Esophagus mucosa (tissue), 1 donor: ENCODE measurements around the gene DPYSL4. TPM values are rescaled to one million over a fixed set of nuclear protein-coding genes. Genes with fewer than 3 reads are reported as not detected.
"Not testable (repeated sequence)": the region's sequence is repeated elsewhere in the genome, so short reads cannot be mapped to it uniquely, and the experiment has no call there.

Experiments used
- ATAC-seq: fragments of 200-7000 bp; cut with Tn5 transposase; one replicate; pipeline ENCODE4 v1.9.1; 2020
- total RNA-seq: library from RNA; stranded (reverse); gene quantifications from one replicate; pipeline ENCODE4 v1.2.4, GENCODE V29; 2023
- donor health status: DM: yes; HTN: yes; CAD: no.

DPYSL4 gene
- total RNA-seq, 1 donor from 2014 or later = 1.6 TPM

DNA sequence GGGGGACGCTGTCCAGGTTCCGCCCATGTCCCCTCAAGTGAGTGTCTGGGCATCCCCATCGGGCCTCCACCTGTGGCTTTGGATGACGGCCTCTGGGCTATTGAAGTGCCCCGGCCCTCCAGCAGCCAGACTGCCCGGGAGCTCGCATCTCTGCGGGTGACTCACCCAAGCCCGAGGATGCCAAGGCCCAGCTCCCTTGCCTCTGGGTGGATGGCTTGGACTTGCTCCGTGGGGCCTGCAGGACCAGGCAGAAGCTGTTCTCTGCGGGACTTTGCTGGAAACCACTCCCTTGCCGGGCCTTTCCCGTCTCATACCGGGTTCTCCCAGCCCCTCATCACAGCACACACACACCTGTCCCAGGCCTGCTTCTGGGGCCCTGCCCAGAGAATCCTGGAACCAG, 22.4 kb downstream of the DPYSL4 start:
- ATAC-seq = peak; percentile 43

DNA sequence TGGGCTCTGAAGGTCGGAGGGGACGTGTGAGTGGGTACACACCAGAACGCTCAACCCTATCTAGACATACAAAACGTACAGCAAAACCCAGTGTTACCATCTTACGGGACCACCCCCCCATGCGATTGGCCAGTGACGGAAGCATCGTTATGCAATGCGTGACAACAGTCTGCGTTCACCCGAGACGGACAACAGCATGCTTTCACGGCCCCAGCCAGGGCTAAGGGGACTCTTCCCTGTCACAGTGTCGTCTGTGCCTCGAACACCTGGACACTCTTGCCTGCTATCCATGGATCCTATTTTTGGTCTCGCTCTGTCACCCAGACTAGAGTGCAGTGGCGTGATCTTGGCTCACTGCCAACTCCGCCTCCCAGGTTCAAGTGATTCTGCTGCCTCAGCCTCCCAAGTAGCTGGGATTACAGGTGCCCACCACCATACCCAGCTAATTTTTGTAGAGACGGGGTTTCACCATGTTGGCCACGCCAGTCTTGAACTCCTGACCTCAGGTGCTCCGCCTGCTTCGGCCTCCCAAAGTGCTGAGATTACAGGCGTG, 23.3 kb downstream of the DPYSL4 start:
- no peak for ATAC-seq

DNA sequence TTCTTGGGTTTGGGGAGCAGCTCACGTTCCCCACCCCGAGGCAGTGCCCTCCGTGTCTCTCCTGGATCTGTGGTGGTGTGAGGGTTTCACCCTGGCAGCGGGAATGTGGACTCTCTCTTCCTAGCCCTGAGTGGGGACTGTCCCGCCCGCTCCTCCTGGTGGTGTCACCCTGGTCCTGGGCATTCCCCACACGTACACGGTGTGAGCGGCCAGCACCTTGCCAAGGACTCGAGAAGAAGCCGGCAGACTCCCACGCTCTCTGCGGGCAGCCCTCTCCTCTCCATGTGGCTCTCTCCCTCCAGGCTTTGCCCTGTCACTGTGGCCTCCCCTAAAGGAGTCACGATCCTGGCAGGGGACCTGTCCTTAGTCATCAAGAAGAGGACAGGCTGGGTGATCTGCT, 24.0 kb downstream of the DPYSL4 start:
- no peak for ATAC-seq

DNA sequence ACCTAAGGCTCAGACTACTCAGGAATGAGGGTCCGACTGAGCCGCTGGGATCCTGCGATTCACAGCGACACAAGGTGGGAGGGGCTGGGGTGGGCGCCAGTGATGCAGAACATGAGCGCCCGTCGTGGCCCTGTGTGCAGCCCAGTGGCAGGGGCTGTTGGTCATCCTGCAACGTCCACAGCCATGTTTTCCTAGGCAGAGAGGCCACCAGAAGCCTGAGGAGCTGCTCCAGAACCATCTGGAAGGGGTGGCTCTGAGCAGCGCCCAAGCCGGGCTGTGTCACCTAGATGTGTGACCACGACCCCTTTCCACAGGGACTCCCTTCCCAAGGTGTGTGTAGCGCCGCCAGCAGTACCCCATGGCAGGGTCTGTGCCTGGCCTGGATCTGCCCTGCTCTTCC, 24.5 kb downstream of the DPYSL4 start:
- no peak for ATAC-seq

DNA sequence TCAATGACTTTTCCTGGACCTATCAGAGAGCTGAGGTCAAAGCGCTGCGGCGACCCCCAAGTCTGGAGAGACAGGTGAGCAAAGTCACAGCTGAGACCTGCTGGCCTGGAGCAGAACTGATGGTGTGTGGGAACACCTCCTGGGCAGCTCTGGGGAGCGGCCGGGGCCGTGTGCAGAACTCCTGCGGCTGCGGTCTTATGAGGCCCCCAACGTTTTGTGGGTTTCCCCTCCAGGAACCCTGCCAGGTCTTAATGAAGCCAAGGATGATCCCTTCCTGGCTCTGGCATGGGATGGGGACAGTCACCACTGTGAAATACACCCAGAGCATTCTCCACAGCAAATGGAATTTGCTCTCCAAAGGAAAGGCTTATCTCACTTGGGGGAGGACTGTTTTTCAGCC, 26.1 kb downstream of the DPYSL4 start:
- ATAC-seq = no peak

DNA sequence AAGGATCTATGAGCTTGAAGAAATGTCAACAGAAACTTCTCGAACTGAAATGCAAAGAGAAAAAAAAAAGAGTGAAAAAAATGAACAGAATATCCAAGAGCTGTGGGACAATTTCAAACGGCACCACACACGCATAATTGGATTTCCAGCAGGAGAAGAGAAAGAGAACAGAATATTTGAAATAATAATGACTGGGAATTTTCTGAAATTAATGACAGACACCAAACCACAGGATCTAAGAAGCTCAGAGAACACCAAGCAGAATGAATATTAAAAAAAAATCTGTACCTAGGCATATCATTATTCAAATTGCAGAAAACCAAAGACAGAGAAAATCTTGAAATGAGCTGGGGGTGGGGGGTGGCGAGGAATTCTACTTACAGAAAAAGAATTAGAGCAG, 27.2 kb downstream of the DPYSL4 start:
- no peak for ATAC-seq

DNA sequence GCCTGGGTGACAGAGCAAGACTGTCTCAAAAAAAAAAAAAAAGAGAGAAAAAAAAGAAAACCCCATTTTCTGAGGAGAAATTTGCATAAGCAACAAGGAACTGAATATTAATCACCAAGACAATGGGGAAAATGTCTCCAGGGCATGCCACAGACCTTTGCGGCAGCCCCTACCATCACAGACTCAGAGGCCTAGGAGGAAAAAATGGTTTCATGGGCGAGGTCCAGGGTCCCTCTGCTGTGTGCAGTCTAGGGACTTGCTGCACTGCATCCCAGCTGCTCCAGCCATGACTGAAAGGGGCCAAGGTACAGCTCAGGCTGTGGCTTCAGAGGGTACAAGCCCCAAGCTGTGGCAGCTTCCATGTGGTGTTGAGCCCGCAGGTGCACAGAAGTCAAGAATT, 29.7 kb downstream of the DPYSL4 start:
- not testable (repeated sequence) for ATAC-seq

DNA sequence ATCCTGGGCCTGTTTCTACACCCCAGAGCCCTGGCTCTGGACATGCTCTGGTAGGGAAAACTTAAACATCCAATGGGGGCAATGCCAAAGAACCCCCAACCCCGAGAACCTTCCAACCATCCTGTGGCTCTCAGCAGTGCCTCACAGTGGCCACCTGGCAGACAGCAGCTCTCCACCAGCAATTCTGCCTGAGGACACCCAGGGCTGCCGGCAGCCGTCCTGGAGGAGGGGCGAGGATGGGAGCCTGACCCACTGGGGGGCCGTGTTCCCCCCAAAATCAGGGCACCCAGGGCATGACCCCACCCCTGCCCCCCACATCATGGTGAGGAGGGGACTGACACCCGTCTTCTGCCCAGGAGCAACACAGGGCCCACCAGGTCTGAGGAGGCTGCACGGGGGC, 32.7 kb downstream of the DPYSL4 start:
- ATAC-seq = no peak

DNA sequence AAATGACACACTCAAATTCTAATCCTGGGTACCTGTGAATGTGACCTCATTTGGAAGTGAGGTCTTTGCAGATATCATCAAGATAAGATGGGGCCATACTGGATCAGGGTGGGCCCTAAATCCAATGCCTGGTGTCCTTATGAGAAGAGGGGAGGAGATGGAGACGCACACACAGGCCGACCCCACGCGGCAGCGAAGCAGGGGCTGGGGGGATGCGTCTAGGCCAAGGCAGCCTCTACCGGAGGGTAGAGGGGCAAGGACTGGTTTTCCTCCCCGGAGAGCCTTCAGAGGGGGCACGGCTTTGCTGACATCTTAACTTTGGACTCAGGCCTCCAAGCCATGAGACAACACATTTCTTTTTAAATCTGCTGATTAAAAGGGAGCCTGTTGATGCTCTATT, 33.3 kb downstream of the DPYSL4 start:
- ATAC-seq = no peak

DNA sequence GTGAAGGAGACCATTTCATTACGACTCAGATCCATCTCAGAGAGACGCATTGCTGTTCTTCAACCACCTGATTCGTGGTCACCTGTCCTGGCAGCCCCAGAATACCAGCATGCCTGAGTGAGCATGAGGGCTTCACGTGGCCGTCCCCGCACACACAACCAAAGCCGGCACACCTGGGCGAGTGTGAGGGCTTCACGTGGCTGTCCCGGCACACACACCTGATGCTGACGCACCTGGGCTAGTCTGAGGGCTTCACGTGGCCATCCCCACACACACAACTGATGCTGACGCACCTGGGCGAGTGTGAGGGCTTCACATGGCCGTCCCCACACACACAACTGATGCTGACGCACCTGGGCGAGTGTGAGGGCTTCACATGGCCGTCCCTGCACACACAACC, 34.2 kb downstream of the DPYSL4 start:
- ATAC-seq = not testable (repeated sequence)

DNA sequence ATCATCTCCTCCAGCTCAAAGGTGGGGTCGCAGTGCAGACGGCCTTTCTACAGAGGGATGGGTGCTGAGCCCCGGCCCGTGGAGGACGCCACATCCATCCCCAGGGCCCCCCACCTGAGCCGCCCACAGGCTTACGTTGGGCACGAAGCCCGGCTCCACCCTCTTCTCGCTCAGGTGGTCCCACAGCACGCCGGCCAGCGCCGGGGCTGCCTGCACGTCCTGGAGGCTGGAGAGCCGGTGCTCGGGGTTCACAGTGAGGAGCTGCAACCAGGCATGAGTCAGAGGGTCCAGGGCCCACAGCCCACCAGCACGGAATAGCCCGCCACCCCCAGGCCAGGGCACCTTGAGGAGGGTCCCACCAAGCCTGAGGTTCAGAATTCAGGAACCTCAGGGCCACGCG, 36.0 kb downstream of the DPYSL4 start:
- peak; percentile 6 for ATAC-seq

DNA sequence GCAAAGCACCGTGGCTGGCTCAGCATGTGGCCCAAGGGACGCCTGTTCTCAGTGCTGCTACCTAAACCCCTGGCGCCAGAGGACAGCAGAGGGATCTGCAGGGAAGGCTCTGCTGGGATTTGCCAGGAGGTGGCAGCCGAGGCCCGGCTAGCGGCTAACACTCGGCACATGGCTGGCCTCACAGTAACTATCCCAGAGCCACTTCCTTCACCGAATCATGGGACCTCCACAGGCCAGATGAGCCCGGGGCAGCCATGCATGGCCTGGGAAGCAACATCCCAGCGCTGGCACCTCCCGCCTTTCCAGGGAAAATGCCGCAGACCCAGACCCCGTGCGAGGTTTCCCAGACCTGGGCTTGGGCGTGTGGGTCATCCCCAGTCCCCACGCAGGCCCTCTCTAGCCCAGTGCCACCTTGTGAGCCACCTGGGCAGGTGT, 36.4 kb downstream of the DPYSL4 start:
- ATAC-seq = peak; percentile 90

DNA sequence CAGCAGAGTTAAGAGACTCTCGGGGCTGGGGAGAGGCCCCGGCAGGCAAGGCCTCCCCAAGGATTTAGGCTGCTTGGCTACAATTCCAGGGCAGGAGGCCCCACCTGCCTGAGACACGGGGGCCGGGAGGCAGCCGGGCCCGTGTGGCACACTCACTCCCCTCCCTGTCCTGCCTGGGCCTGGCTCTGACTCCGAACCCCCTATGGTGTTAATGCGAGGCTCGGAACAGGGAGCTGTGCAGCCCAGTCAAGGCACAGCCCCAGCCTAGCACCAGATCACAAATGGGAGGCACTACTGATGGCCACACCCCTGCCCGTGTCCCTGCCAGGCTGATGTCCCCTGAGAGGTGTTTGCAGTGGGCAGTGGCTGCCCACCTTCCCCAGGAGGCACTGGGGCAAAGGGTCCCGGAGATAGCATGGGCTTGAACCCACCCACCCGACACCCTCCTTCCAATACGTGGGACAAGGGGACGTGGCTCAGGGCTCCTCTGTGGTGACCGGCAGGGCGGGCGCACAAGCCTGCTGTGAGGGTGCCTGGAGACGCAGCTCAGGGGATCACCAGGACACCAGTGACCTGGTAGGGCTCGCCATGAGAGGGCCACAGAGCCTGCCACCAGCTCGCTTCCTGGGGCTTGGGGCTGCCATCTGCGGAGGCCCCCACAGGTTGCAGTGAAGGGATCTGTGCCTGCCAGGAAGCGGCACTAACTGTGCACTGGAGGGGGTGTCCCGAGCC, 37.0 kb downstream of the DPYSL4 start:
- ATAC-seq = no peak

DNA sequence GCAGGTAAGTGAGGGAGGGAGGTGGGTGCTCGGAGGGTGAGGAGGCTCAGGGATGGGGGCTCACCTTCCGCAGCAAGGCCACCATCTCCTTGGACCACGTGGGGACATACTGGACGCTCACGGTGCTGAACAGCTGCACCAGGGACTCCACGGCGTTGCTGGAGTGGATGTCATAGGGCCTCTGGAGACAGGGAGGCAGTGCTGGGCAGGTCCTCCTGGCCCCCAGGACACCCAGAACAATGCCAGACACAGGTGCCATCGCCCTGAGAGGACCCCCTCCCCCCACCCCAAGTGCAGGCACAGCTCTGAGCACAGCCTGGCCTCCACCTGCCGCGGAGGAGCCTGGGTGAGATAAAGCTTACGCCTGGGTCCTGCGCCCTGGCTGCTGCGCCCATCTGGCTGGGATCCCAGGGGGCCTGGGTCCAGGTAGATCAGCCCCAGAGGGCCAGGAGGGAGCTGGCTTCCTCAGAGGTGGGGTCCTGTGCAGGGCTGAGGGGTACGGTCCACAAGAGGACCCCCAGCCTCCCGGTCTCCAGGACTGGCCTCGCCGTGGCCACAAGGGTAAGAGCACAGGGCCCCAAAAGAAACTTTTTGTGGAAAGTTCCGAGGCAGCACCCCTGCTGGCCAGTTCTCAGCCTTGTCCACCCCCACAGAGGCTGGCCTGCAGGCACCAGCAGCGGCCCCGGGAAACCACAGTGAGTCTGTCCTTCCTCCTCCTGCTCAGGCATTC, 37.8 kb downstream of the DPYSL4 start:
- no peak for ATAC-seq

DNA sequence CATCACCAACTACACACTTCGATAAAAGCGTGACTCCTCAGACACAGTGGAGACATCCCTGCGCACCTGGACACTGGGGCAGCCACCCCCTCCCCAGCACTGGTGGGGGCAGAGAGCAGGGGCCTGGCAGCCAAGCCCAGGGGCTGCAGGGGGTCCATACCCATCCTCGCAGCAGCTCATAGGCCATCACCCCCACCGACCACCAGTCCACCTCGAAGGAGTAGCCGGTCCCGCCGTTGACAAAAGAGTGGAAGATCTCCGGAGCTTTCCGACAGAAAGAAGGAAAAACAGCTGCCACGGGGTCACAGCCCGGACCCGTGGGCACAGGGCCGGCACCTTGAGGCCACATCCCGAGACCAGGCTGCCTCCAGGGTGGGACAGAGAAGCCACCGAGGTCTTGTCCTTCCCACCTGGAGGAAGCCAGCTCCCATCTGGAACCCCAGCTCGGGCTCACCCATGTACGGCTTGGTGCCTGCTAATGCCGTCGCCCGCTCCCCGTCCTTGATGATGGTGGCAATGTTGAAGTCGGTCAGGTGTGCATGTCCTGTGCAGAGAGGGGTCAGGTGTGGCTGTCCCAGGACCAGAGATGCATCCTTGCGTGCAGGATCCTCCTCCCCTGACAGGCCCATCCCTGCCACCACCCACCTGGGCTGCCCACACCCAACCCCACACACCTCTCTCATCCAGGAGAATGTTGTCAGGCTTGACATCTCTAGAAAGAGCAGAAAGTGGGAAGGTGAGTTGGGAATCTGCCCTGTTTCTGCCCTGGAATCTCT, 38.5 kb downstream of the DPYSL4 start:
- ATAC-seq = no peak

DNA sequence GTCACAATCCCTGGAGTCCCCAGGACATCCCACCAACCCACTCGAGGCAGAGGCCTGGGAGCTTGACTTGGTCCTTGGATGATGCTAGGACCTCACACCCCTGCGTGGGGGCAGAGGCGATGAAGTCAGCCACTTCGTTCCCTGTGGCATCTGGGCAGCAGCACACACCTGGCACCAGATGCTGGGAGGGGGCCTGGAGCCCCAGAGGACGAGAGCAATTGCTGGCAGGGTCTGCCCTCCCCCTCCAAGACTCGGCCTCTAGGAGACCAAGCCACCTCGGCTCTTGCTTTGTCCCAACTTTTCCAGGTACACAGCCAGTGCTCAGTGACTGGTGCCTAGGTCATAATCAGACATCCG, 39.1 kb downstream of the DPYSL4 start:
- ATAC-seq = no peak

DNA sequence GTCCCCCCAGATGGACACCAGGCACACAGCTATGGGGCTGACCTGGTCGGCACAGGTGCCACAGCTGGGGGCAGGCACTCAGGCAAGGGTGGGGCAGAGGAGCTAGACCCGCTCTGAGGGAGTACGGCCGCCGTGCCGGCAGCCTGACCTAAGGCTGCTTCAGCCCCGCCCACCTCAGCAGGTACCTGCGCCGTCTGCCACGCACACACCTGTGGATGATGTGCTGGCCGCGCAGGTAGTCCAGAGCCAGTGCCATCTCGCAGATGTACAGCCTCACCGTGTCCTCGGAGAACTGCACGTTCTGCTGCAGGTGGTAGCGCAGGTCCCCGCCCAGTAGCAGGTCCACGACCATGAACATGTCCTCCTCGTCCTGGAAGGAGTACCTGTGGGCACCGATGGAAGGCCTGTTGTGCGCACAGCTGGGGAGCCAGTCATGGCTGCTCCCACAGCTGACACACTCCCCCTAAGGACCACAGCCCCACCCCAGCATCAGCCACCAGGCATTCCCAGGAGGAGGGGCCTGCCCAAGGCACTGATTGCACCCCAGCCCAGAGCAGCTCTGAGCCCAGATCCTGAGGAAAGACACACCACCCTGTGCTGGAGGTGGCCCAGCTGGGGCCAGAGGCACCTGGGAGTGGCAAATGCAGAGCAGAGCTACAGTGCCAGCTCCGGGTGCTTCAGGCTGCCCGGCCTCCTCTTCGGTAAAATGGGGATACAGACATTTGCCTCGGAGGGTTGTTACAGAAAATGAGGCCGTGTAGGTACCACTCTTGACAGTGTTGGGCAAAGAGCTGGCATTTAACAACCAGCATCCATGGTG, 40.0 kb downstream of the DPYSL4 start:
- ATAC-seq = no peak

DNA sequence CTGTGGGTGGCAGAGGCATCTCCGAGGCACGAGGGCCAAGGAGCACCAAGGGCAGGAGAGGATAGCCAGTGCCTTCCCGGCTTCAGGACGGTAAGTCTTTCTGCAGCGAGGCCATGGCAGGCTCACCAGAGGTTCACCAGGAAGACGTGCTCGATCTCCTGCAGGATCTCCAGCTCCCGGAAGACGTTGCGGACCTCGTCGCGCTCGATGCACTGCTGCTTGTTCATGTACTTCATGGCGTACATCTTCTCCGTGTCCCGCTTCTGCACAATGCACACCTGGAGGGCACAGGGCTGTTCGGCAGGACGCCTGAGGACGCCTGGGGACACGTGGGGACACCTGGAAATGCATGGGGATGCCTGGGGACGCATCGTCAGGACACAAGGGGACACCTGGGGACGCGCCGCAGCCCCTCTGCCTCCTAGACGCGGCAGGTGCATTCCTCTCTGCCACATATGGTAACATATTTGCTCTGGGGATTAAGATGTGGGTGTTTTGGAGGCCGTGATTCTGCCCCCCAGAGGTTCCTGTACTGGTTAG, 41.2 kb downstream of the DPYSL4 start:
- ATAC-seq = no peak

DNA sequence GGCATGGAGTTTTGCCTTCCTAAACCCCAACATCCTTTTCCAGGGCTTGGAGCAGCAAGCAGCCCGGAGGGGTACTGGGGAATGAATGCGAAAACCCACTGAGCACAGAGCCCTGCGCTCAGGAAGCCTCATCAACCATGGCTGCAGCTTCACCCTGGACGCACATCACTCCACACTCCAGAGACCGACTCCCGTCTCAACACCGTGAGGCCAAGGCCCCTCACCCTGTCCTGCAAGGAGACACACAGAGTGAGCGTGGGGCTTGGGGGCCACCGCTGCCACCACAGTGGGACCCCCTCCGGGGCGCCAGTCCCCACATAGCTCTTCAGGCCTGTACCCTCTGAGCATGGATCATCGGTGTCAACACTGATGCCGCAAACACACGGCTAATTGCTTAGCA, 41.9 kb downstream of the DPYSL4 start:
- ATAC-seq = no peak

DNA sequence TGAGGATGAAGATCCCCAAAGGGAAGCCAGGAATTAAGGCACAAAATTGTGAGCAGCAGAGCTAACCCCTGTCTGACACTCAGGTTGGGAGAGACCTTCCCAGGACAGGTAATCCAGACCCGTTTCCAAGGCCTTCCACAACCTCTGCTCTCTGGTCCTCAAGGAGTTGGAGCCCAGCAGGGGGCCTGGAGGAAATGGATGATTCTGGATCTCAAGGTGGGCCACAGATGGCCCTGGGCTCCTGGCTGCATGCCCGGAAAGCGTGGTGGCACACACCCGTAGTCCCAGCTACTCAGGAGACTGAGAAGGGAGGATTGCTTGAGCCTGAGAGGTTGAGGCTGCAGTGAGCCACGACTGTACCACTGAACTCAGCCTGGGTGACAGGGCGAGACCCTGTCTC, 42.3 kb downstream of the DPYSL4 start:
- no peak for ATAC-seq

DNA sequence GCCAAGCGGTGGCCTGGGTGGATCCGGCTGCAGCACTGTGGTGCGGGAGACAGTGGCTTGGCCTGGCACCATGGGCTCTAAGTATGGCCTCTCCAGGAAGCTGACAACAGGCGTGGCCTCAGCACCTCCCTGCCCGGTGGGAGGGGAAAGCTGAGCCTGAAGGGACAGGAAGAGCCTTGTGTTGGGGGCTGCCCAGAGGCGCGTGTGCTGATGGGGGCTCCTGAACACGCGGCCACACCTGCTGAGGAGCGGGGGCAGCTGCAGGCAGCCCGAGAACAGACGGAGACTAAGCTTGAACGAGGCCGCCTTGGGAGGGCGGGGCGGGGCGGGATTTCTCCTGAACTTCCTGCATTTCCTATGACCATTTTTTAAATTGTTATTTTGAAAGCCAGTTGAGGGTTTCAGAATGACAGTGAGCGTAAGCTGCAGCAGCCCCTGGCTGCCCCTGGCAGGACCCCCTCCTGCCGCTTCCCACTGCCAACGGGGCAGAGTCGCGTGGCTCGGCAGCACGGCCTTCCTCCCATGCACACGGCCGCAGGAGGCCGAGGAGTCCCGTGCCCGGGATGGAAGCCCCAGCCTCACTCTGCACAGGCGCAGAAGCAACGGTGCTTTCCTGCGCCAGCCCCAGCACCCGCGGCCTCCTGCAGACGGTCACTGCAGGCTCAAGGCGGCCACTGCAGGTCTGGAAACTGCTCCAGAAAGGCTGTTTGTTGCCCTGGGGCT, 43.2 kb downstream of the DPYSL4 start:
- ATAC-seq = peak; percentile 47
